Activated CD4-positive, alpha-beta memory T cell treated with anti-CD3 and anti-CD28 coated beads for 36 hours (primary cell): ENCODE results near the gene UBE3D. TPM values are rescaled to one million over a fixed set of nuclear protein-coding genes. Genes with fewer than 3 reads are reported as not detected.
"Not testable (repeated sequence)": the region's sequence is repeated elsewhere in the genome, so short reads cannot be mapped to it uniquely, and the experiment has no call there.

Source experiments
- CTCF ChIA-PET: fragments of 350-600 bp; sonication (Branson Sonifier 250); formaldehyde crosslinking; loops from one replicate; lab custom pipeline; 2021; ENCODE audit warnings: antibody characterized with exemption, inconsistent platforms; lab: Charles Lee
- POLR2A ChIA-PET: fragments of 350-600 bp; sonication (Branson Sonifier 250); formaldehyde crosslinking; loops from one replicate; lab custom pipeline; 2021; ENCODE audit warnings: antibody characterized with exemption; lab: Charles Lee
- DNase-seq: peaks from one replicate; pipeline ENCODE4 v3.0.0-alpha.2; 2020
- H3K27ac Mint-ChIP-seq: one replicate; pipeline ENCODE4 v1.8.0; 2021; ENCODE audit warnings: mixed read lengths
- H3K27me3 Mint-ChIP-seq: one replicate; pipeline ENCODE4 v1.8.0; 2021; ENCODE audit warnings: mixed read lengths
- H3K36me3 Mint-ChIP-seq: one replicate; pipeline ENCODE4 v1.8.0; 2021; ENCODE audit warnings: mixed read lengths
- H3K4me1 Mint-ChIP-seq: one replicate; pipeline ENCODE4 v1.8.0; 2021; ENCODE audit warnings: low read depth, mixed read lengths
- H3K4me3 Mint-ChIP-seq: one replicate; pipeline ENCODE4 v1.8.0; 2021; ENCODE audit warnings: mild to moderate bottlenecking, mixed read lengths
- H3K9me3 Mint-ChIP-seq: one replicate; pipeline ENCODE4 v1.8.0; 2021; ENCODE audit warnings: mixed read lengths
- intact Hi-C: fragments of 100-400 bp; cut with micrococcal nuclease; formaldehyde crosslinking; loops from one replicate; pipeline ENCODE4 v1.15.1; 2023
- total RNA-seq, 2 experiments: library from RNA; stranded (reverse); gene quantifications; one replicate each; pipeline ENCODE4 v1.2.3, GENCODE V29; 2021

Gene UBE3D
- total RNA-seq, 2 experiments from 2014 or later, result 5.2 to 6.3 TPM

- H3K4me1 Mint-ChIP-seq, result peaks cover 2% of the 10 kb centered on the region
- intact Hi-C loops, result loop anchor here (10.0 kb wide), 1 partner anchor 687 kb away; the partner anchor contains the start of gene TPBG
- no peak overlapping the region for H3K27ac Mint-ChIP-seq
- H3K36me3 Mint-ChIP-seq, result peaks cover 10% of the 10 kb centered on the region
- no peaks in the 10 kb centered on the region for H3K27me3 Mint-ChIP-seq
- no peaks in the 10 kb centered on the region for H3K9me3 Mint-ChIP-seq
- DNase-seq, result no peak
- ChIA-PET POLR2A (no interaction called here), CTCF (interaction anchor here (1.2 kb wide), 1 partner anchor 14 kb away, joined by 3 read pairs; the partner anchor contains the start of gene UBE3D)
- H3K4me3 Mint-ChIP-seq, result no peak overlapping the region
These were observed 14.1 kb downstream of the UBE3D start for GRCh38 chr6:83051377-83052172.

- Mint-ChIP-seq H3K27ac (no peak overlapping the region), H3K4me3 (no peak overlapping the region), H3K9me3 (no peaks in the 10 kb centered on the region), H3K27me3 (no peaks in the 10 kb centered on the region), H3K4me1 (no peaks in the 10 kb centered on the region), H3K36me3 (peaks cover 5% of the 10 kb centered on the region)
- CTCF ChIA-PET, result no interaction called here
- intact Hi-C loops, result no loop called here
- no peak for DNase-seq
- POLR2A ChIA-PET, result no interaction called here
These were observed 18.4 kb downstream of the UBE3D start for GRCh38 chr6:83047065-83047754.

GRCh38 chr6:83044091-83044768, 21.4 kb downstream of the UBE3D start:
- CTCF ChIA-PET, result interaction anchor here (1.7 kb wide), 1 partner anchor 21 kb away, joined by 3 read pairs; the partner anchor contains the start of gene UBE3D
- peaks cover 10% of the 10 kb centered on the region for H3K36me3 Mint-ChIP-seq

DNA sequence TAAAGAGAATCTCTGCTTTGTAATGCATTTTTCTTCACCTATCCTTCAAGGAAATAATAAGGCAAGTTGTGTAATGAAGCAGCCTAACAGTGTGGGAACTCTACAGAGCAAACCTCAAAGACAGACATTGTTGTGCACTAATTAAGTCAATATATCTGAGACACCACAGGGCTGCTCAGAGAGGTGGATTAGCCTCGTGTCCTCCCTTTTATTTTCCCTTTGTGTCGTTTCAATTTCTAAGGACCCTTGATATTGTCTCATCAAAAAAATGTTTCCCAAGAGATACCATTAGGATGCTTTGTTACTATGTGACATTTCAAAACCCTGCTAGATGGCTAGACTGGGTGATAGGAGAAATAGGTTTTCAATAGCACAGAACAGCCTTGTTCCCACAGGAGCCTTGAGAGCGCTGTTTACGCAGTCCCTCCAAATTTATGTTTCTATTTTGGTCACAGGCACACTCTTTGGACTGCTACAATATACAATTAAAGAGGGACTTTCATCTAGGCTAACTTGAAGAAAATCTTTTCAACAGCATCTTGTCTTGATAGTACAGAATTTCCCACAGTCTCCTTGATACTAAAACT, 23.1 kb downstream of the UBE3D start:
- Mint-ChIP-seq H3K27ac (no peak overlapping the region), H3K4me3 (no peak overlapping the region), H3K4me1 (no peaks in the 10 kb centered on the region), H3K36me3 (peaks cover 8% of the 10 kb centered on the region), H3K27me3 (no peaks in the 10 kb centered on the region), H3K9me3 (no peaks in the 10 kb centered on the region)
- no peak for DNase-seq
- POLR2A ChIA-PET, result no interaction called here
- intact Hi-C loops, result no loop called here
- CTCF ChIA-PET, result no interaction called here

More at GRCh38 chr6:83044091-83044768, 21.4 kb downstream of the UBE3D start:
- Mint-ChIP-seq H3K27ac (no peak overlapping the region), H3K4me3 (no peak overlapping the region), H3K4me1 (no peaks in the 10 kb centered on the region), H3K27me3 (no peaks in the 10 kb centered on the region), H3K9me3 (no peaks in the 10 kb centered on the region)
- POLR2A ChIA-PET, result interaction anchor here (0.6 kb wide), 1 partner anchor 10 kb away, joined by 6 read pairs; no protein-coding TSS in a partner anchor
- intact Hi-C loops, result no loop called here
- no peak for DNase-seq

DNA sequence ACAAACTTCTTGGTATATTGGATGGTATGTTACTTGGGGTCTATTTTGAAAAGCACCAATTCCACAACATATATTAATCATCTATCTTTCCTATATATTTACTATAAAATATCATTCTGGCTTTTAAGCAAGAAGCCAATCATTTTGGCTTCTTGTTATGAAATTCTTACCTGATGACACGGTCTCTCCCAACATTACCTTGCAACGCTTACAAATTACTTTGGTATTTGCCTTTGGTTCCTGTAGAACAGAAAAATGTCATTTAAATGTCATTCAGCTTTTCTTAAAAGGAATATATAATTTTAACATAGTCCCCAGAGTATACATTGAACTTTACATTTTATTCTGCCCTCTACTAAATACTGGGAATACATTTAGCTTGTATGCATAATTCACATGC, 27.4 kb downstream of the UBE3D start:
- ChIA-PET POLR2A (no interaction called here), CTCF (interaction anchor here (0.7 kb wide), 1 partner anchor 27 kb away, joined by 3 read pairs; the partner anchor contains the start of gene UBE3D)
- Mint-ChIP-seq H3K4me1 (no peaks in the 10 kb centered on the region), H3K4me3 (no peak overlapping the region), H3K27ac (no peak overlapping the region), H3K9me3 (no peaks in the 10 kb centered on the region), H3K27me3 (no peaks in the 10 kb centered on the region), H3K36me3 (peaks cover 33% of the 10 kb centered on the region)
- intact Hi-C loops, result no loop called here
- no peak for DNase-seq

DNA sequence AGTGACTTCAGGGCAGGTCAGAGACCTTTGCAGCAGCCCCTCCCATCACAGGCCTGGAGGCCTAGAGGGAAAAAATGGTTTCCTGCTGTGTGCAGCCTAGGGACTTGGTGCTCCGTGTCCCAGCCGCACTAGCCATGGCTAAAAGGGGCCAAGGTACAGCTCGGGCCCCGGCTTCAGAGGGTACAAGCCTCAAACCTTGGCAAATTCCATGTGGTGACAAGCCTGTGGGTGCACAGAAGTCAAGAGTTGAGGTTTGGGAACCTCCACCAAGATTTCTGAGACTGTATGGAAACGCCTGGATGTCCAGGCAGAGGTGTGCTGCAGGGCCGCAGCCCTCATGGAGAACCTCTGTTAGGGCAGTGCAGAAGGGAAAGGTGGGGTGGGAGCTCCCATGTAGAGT, 34.0 kb downstream of the UBE3D start:
- intact Hi-C loops, result no loop called here
- H3K4me1 Mint-ChIP-seq, result no peaks in the 10 kb centered on the region
- CTCF ChIA-PET, result no interaction called here
- H3K9me3 Mint-ChIP-seq, result peaks cover 18% of the 10 kb centered on the region
- no peaks in the 10 kb centered on the region for H3K27me3 Mint-ChIP-seq
- H3K27ac Mint-ChIP-seq, result no peak overlapping the region
- POLR2A ChIA-PET, result no interaction called here
- peaks cover 58% of the 10 kb centered on the region for H3K36me3 Mint-ChIP-seq
- no peak for DNase-seq
- H3K4me3 Mint-ChIP-seq, result no peak overlapping the region

GRCh38 chr6:83019741-83020140, 45.9 kb downstream of the UBE3D start:
- H3K36me3 Mint-ChIP-seq, result peaks cover 57% of the 10 kb centered on the region
- CTCF ChIA-PET, result no interaction called here
- H3K27me3 Mint-ChIP-seq, result no peaks in the 10 kb centered on the region
- DNase-seq, result no peak
- no peak overlapping the region for H3K4me3 Mint-ChIP-seq
- no peak overlapping the region for H3K27ac Mint-ChIP-seq
- POLR2A ChIA-PET, result no interaction called here
- intact Hi-C loops, result no loop called here
- no peaks in the 10 kb centered on the region for H3K4me1 Mint-ChIP-seq
- no peaks in the 10 kb centered on the region for H3K9me3 Mint-ChIP-seq

- peaks cover 39% of the 10 kb centered on the region for H3K36me3 Mint-ChIP-seq
- H3K4me3 Mint-ChIP-seq, POLR2A ChIA-PET, intact Hi-C loops, H3K27ac Mint-ChIP-seq, H3K27me3 Mint-ChIP-seq, DNase-seq, H3K9me3 Mint-ChIP-seq, CTCF ChIA-PET: not testable (repeated sequence)
- H3K4me1 Mint-ChIP-seq, result peaks cover 11% of the 10 kb centered on the region
These were observed 54.5 kb downstream of the UBE3D start for GRCh38 chr6:83011131-83011530.

- Mint-ChIP-seq H3K27me3 (no peaks in the 10 kb centered on the region), H3K36me3 (peaks cover 21% of the 10 kb centered on the region), H3K4me3 (no peak overlapping the region), H3K27ac (no peak overlapping the region), H3K4me1 (peaks cover 11% of the 10 kb centered on the region), H3K9me3 (peaks cover 3% of the 10 kb centered on the region)
- DNase-seq, result no peak
- CTCF ChIA-PET, result no interaction called here
- intact Hi-C loops, result no loop called here
- POLR2A ChIA-PET, result no interaction called here
These were observed 57.0 kb downstream of the UBE3D start for GRCh38 chr6:83008626-83009025.

DNA sequence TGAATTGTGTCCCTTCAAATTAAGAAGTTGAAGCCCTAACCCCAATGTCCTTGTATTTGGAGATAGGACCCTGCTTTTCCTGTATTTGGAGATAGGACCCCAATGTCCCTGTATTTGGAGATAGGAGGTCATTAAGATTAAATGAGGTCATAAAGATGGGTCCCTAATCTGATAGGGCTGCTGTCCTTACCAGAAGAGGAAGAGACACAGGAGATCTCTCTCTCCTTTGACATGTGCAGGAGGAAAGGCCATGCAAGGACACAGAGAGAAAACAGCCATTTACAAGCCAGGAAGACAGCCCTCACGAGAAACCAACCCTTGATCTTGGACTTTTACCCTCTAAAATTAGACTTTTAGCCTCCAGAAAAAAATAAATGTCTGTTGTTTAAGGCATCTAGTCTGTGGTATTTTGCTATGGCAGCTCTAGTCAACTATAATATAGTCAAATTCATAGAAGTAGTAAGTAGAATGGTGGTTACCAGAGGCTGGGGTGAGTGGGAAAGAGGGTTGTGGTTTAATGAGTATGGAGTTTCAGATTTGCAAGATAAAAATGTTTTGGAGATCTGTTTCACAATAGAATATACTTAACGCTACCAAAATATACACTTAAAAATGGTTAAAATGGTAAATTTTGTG, 59.3 kb downstream of the UBE3D start:
- DNase-seq, result no peak
- H3K27ac Mint-ChIP-seq, result no peak overlapping the region
- POLR2A ChIA-PET, result no interaction called here
- intact Hi-C loops, result no loop called here
- H3K4me1 Mint-ChIP-seq, result peaks cover 11% of the 10 kb centered on the region
- no peaks in the 10 kb centered on the region for H3K27me3 Mint-ChIP-seq
- H3K36me3 Mint-ChIP-seq, result peaks cover 7% of the 10 kb centered on the region
- CTCF ChIA-PET, result no interaction called here
- no peaks in the 10 kb centered on the region for H3K9me3 Mint-ChIP-seq
- H3K4me3 Mint-ChIP-seq, result no peak overlapping the region

- POLR2A ChIA-PET, result no interaction called here
These were observed 69.5 kb downstream of the UBE3D start for GRCh38 chr6:82996156-82996555.

More at GRCh38 chr6:82996156-82996555, 69.5 kb downstream of the UBE3D start:
- H3K4me3 Mint-ChIP-seq, result no peak overlapping the region
- H3K27ac Mint-ChIP-seq, result no peak overlapping the region
- intact Hi-C loops, result no loop called here
- H3K27me3 Mint-ChIP-seq, result no peaks in the 10 kb centered on the region
- CTCF ChIA-PET, result no interaction called here
- DNase-seq, result no peak
- H3K9me3 Mint-ChIP-seq, result no peaks in the 10 kb centered on the region
- no peaks in the 10 kb centered on the region for H3K4me1 Mint-ChIP-seq
- H3K36me3 Mint-ChIP-seq, result peaks cover 21% of the 10 kb centered on the region
